ENCODE results near the gene FBXL16.

GRCh38 chr16:658679-659571 is 46.7 kb downstream of the FBXL16 start:
- TF ChIP-seq ZNF670 (tag by site-specific recombination; IDR thresholded peaks at IDR 0.05; ENCODE audit: low read depth) (no peak), ZNF707 (tag by site-specific recombination; IDR thresholded peaks at IDR 0.05) (no peak), ZNF114 (tag by site-specific recombination; IDR thresholded peaks at IDR 0.05) (no peak), YY1 (tag by site-specific recombination; IDR thresholded peaks at IDR 0.05) (no peak), ZBTB8A (tag by site-specific recombination; IDR thresholded peaks at IDR 0.05) (no peak), ZNF747 (tag by site-specific recombination; IDR thresholded peaks at IDR 0.05) (no peak), HOXD13 (CRISPR knock-in tag; IDR thresholded peaks at IDR 0.05; ENCODE audit: borderline replicate concordance) (no peak), ZNF626 (tag by site-specific recombination; IDR thresholded peaks at IDR 0.05) (no peak), ZBTB20 (tag by site-specific recombination; IDR thresholded peaks at IDR 0.05) (no peak), ZNF274 (IDR thresholded peaks at IDR 0.05; ENCODE audit: low read length) (no peak), ZNF274 (tag by site-specific recombination; IDR thresholded peaks at IDR 0.05; ENCODE audit: borderline replicate concordance) (no peak), ZNF692 (tag by site-specific recombination; IDR thresholded peaks at IDR 0.05) (no peak), ZNF391 (tag by site-specific recombination; IDR thresholded peaks at IDR 0.05; ENCODE audit: borderline replicate concordance, low read depth) (no peak)
- TF ChIP-seq, protein P1, sequence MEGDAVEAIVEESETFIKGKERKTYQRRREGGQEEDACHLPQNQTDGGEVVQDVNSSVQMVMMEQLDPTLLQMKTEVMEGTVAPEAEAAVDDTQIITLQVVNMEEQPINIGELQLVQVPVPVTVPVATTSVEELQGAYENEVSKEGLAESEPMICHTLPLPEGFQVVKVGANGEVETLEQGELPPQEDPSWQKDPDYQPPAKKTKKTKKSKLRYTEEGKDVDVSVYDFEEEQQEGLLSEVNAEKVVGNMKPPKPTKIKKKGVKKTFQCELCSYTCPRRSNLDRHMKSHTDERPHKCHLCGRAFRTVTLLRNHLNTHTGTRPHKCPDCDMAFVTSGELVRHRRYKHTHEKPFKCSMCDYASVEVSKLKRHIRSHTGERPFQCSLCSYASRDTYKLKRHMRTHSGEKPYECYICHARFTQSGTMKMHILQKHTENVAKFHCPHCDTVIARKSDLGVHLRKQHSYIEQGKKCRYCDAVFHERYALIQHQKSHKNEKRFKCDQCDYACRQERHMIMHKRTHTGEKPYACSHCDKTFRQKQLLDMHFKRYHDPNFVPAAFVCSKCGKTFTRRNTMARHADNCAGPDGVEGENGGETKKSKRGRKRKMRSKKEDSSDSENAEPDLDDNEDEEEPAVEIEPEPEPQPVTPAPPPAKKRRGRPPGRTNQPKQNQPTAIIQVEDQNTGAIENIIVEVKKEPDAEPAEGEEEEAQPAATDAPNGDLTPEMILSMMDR (tag by site-specific recombination; IDR thresholded peaks at IDR 0.05), result peak; percentile 43; the same call in 1 of the 2 replicates
- TF ChIP-seq, protein P2, sequence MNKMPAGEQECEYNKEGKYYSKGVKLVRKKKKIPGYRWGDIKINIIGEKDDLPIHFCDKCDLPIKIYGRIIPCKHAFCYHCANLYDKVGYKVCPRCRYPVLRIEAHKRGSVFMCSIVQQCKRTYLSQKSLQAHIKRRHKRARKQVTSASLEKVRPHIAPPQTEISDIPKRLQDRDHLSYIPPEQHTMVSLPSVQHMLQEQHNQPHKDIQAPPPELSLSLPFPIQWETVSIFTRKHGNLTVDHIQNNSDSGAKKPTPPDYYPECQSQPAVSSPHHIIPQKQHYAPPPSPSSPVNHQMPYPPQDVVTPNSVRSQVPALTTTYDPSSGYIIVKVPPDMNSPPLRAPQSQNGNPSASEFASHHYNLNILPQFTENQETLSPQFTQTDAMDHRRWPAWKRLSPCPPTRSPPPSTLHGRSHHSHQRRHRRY (tag by site-specific recombination; IDR thresholded peaks at IDR 0.05), result no peak

All from HEK293 (cell line).